ENCODE results near the gene U2AF2.

Gene U2AF2

GRCh38 chr19:55616395-55616875, 38.4 kb upstream of the U2AF2 start:
- Histone ChIP-seq H3F3A (ENCODE audit: insufficient read depth, low read length) (no peaks in the 10 kb centered on the region), H3K27ac (ENCODE audit: low read depth, low read length, poor library complexity, severe bottlenecking) (no peak overlapping the region), H4K20me1 (ENCODE audit: insufficient read depth, low read length) (no peaks in the 10 kb centered on the region), H3K9me2 (ENCODE audit: low read depth, low read length) (no peaks in the 10 kb centered on the region), H3K4me3 (ENCODE audit: low read depth, low read length, poor library complexity, severe bottlenecking) (no peak overlapping the region), H3K27me3 (ENCODE audit: insufficient read depth, low read length) (no peaks in the 10 kb centered on the region), H2AFZ (ENCODE audit: low read length) (no peak overlapping the region), H3K79me2 (ENCODE audit: insufficient read depth, low read length) (no peaks in the 10 kb centered on the region), H3K9me3 (ENCODE audit: low read length) (no peaks in the 10 kb centered on the region), H3K4me1 (ENCODE audit: insufficient read depth, low read length, severe bottlenecking) (no peaks in the 10 kb centered on the region), H3K4me2 (ENCODE audit: low read length) (no peak overlapping the region), H3K9ac (ENCODE audit: low read length) (no peak overlapping the region), H3K36me3 (ENCODE audit: insufficient read depth, low read length) (peaks cover 26% of the 10 kb centered on the region)
- TF ChIP-seq CTCF (IDR thresholded peaks at IDR 0.05; ENCODE audit: low read length) = no peak
- TF ChIP-seq EZH2 (IDR thresholded peaks at IDR 0.05; ENCODE audit: borderline replicate concordance, low read length) = no peak

DNA sequence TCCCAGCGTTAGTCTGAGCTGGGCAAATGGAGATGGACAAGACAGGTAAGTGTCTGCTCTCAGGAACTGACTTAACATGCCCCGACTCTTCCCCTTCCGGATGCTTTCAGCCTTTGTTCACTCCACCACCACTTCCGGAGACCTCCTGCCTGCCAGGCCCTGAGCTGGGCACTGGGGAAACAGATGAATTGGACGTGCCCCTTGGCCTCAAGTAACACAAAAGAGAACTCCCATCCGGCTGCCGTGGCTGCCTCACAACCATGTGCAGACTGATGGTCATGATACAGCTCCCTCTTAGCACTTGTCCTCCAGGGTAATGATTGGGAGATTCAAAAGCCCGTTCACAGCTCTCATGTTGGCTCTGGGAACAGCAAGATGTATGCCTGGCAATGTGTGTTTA, 37.4 kb upstream of the U2AF2 start:
- Histone ChIP-seq H3K4me1 (ENCODE audit: insufficient read depth, low read length, severe bottlenecking) (no peaks in the 10 kb centered on the region), H3K79me2 (ENCODE audit: insufficient read depth, low read length) (no peaks in the 10 kb centered on the region), H3K27ac (ENCODE audit: low read depth, low read length, poor library complexity, severe bottlenecking) (no peak overlapping the region), H3K9me2 (ENCODE audit: low read depth, low read length) (no peaks in the 10 kb centered on the region), H3K27me3 (ENCODE audit: insufficient read depth, low read length) (no peaks in the 10 kb centered on the region), H3K9ac (ENCODE audit: low read length) (no peak overlapping the region), H4K20me1 (ENCODE audit: insufficient read depth, low read length) (no peaks in the 10 kb centered on the region), H3K4me2 (ENCODE audit: low read length) (no peak overlapping the region), H3K36me3 (ENCODE audit: insufficient read depth, low read length) (peaks cover 26% of the 10 kb centered on the region), H3F3A (ENCODE audit: insufficient read depth, low read length) (no peaks in the 10 kb centered on the region), H2AFZ (ENCODE audit: low read length) (no peak overlapping the region), H3K4me3 (ENCODE audit: low read depth, low read length, poor library complexity, severe bottlenecking) (no peak overlapping the region), H3K9me3 (ENCODE audit: low read length) (no peaks in the 10 kb centered on the region)
- TF ChIP-seq EZH2 (IDR thresholded peaks at IDR 0.05; ENCODE audit: borderline replicate concordance, low read length) (no peak), CTCF (IDR thresholded peaks at IDR 0.05; ENCODE audit: low read length) (no peak)

DNA sequence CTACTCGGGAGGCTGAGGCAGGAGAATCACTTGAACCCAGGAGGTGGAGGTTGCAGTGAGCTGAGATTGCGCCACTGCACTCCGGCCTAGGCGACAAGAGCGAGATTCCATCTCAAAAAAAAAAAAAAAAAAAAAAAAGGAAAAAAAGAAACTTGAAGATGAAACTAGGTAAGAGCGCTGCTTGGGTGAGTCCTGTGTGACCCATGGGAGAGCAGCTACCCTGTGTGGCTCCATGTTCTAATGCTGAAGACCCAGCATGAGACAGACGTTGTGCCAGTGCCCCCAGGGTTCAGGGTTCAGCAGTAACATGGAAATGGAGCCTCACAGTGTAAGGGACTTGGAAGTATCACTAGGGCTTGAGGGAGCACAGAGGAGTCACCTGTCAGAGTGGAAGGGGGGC, 36.4 kb upstream of the U2AF2 start:
- Histone ChIP-seq H3K4me3 (ENCODE audit: low read depth, low read length, poor library complexity, severe bottlenecking) (no peak overlapping the region), H2AFZ (ENCODE audit: low read length) (no peak overlapping the region), H3K36me3 (ENCODE audit: insufficient read depth, low read length) (peaks cover 26% of the 10 kb centered on the region), H3K4me2 (ENCODE audit: low read length) (no peak overlapping the region), H3K9me3 (ENCODE audit: low read length) (no peaks in the 10 kb centered on the region), H3K9ac (ENCODE audit: low read length) (no peak overlapping the region), H3K79me2 (ENCODE audit: insufficient read depth, low read length) (no peaks in the 10 kb centered on the region), H3F3A (ENCODE audit: insufficient read depth, low read length) (no peaks in the 10 kb centered on the region), H4K20me1 (ENCODE audit: insufficient read depth, low read length) (no peaks in the 10 kb centered on the region), H3K4me1 (ENCODE audit: insufficient read depth, low read length, severe bottlenecking) (peaks cover under 1% of the 10 kb centered on the region), H3K27me3 (ENCODE audit: insufficient read depth, low read length) (no peaks in the 10 kb centered on the region), H3K27ac (ENCODE audit: low read depth, low read length, poor library complexity, severe bottlenecking) (no peak overlapping the region), H3K9me2 (ENCODE audit: low read depth, low read length) (no peaks in the 10 kb centered on the region)
- no peak for TF ChIP-seq EZH2 (IDR thresholded peaks at IDR 0.05; ENCODE audit: borderline replicate concordance, low read length)
- TF ChIP-seq CTCF (IDR thresholded peaks at IDR 0.05; ENCODE audit: low read length) = no peak
